Measurements from ENCODE around the gene HOXA2. TPM values are rescaled to one million over a fixed set of nuclear protein-coding genes. Genes with fewer than 3 reads are reported as not detected.

HOXA2 gene
- total RNA-seq (2022; extraction: Qiagen RNA extraction) = 0.66 to 0.89 TPM (median 0.83 TPM) in 5 replicates

DNA sequence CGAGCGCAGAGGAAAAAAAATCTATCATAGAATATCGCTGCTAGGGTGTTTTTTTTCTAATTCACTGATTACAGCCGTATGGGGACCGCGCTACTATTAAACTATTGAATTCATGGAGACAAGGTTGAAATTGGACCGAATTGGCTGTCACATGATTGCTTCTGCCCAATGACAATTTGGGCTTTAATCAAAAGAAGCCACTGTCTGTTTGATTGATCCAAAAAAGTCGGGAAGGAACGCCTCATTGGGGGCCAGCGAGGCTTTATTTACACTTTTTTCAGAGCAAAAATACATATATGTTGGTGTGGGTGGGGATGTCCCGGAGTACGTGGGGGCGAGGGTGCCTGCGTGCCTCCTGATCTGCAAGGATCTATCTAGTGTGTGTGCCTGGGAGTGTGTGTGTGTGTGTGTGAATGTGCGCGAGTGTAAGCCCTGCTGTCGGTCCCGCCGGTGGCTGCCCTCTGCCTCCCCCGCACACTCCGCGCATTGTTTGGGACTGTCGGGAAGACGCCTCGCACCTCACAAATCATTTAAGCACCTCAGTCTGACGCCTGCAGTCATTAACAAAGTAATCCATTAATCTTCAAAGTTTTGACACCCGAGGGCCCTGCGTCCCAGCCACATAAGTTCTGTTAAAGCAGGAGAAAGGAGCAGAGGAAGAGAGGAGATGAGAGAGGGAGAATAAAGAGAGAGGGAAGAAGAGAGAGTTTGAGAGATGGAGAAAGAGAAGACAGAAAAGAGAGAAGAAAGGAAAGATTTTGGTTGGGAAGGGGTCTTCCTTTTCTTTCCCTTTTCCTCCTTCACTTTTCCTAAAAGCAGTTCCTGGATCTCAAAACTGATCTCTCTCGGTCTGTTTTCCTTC, at the start of gene HOXA2:
Gene HOXA2 (minus strand): TSS at position 103 of the 862 bp plus-strand sequence. CDS start 183 bp downstream, outside the sequence.

DNA sequence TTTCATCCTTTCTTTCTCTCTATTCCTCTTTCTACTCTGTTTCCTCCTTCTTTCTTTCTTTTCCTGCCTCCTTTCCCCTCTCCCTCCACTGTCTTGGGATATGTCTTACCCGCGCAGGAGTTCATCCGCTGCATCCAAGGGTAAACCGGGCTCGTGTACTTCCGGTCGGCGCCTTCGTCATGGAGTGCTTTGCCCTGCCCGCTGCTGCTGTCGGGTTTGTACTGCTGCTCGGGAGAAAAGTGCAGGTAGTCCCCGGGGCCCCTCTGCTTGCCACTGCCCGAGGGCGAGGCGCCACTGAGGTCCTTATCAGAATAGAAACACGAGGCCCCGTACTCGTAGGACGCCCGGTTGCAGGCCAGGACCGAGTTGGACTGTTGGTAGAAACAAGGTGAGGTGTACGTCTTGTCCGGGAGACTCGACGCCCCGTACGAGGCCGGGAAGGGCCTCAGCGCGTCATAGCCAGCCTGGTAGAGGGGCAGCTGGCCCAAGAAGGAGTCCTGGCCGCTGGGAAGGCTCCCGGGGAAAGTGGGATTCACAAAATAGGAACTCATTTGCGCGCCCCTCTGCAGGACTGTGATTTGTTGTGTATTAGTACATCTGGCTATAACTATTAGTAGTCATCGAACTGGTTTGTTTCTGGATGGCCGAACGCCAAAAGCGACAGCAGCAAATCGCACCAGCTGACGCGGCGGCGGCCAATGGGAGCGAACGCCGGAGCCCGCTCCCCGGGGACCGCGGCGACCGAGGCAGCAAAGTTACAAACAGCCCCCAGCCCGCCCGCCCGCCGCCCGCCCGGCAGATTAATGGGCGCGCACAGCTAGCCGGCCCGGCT, 44.9 kb upstream of the HOXA2 start, which contains the start of gene HOXA6:
Gene HOXA6 (minus strand): TSS at position 576 of the 832 bp plus-strand sequence. CDS start 25 bp downstream, at position 551.

DNA sequence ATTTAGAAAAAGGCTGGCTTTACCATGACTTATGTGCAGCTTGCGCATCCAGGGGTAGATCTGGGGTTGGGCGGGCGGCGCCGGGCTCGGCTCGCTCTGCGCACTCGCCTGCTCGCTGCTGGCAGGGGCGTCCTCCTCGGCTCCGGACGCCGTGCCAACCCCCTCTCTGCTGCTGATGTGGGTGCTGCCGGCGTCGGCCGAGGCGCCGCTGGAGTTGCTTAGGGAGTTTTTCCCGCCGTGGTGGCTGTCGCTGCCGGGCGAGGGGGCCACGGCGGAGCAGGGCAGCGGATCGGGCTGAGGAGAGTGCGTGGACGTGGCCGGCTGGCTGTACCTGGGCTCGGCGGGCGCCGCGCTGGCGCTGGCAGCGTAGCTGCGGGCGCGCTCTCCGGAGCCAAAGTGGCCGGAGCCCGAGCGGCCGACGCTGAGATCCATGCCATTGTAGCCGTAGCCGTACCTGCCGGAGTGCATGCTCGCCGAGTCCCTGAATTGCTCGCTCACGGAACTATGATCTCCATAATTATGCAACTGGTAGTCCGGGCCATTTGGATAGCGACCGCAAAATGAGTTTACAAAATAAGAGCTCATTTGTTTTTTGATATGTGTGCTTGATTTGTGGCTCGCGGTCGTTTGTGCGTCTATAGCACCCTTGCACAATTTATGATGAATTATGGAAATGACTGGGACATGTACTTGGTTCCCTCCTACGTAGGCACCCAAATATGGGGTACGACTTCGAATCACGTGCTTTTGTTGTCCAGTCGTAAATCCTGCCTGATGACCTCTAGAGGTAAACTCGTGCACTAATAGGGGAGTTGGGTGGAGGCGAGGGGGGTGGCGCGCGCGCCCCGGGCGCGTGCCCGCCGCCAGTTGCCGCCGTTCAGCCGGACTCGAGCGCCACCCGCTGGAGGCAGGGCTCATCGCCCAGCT, 40.8 kb upstream of the HOXA2 start, which contains the start of gene HOXA5:
Gene HOXA5 (minus strand): TSS at position 659 of the 927 bp plus-strand sequence. CDS start 74 bp downstream, at position 585.

DNA sequence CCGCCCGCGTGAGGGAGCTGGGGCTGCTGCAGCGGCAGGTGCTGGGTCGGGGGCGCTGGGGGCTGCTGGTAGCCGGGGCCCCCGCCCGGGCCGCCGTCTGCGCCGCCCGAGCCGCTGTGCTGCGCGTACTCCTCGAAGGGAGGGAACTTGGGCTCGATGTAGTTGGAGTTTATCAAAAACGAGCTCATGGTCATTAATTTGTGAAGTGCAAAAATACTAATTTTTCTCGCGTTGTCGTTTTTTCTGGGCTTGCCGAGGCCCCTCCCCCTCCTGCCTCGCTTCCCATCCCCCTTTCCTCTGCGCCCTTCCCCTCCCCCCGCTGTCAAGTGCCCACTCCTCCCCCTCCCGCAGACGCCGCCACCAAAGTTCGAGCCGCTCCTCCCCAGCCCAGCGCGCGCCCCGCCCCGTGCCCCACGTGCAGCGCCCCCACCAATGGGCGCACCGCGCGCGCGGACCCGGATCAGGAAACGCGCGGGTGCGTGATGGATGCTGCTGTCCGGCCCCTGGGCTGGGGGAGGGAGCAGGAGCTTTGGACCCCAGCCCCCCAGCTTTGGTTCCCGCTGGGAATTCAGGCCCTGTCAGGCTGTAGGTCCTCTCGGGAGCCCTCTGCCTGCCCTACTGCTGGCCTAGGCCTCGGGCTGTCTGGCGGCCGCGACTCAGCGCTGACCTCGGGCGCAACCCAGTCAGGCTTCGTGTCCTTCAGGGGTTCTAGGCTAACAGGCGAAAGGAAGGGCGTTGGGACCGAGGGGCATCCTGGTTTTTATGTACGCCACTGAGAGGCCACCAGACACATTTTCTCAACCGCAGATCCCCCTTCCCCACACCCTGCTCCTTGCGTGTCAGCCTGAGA, 28.3 kb upstream of the HOXA2 start, which contains the start of gene HOXA4:
Gene HOXA4 (minus strand): TSS at position 218 of the 850 bp plus-strand sequence. CDS start 24 bp downstream, at position 194.

DNA sequence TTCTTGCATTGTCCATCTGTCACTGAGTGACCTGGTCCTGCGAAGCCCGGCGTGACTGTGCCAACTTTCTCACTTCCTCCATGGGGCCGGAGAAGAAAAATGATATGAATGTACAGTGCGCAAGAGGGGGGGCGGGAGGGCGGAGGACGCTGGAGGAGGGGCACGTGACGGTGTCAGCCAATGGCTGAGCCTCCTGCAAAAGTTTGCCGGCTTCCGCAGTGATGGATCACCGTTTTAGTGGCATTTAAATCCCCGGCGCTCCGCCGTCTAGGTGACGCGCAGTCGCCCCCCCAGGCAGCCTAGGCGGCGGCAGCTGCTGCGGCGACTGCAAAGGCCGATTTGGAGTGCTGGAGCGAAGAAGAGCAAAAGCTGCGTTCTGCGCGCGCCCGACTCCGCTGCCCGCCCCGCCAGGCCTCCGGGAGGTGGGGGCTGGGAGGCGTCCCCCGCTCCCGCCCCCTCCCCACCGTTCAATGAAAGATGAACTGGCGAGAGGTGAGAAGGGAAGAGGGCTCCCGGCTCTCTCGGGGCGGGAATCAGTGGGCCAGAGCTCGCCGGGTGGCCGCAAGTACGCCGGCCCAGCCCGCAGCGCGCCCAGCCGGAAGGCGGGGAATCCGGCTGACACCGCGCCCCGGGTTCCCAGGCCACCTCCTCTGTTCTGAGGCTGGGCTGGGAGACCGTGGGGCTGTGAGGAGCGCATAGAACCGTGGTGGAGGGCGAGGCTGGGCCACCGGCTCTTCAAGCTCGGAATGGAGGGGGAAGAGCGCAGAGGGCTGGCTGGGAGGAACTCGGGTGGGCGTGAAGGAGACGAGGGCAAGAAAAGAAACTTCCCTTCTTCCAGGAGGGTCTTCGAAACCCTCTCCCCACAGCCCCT, 6.4 kb downstream of the HOXA2 start, which contains the start of gene HOXA1:
Gene HOXA1 (minus strand): TSS at position 104 of the 871 bp plus-strand sequence. CDS start 88 bp downstream, at position 16.

Other genes with a start within 250 kb of the HOXA2 start
- gene SKAP2, start 238.1 kb downstream of the HOXA2 start, total RNA-seq (2022; extraction: Qiagen RNA extraction) = 12.5 to 17.8 TPM (median 15.2 TPM) in 5 replicates
- 2.5 to 3.4 TPM (median 3.0 TPM) in 5 replicates for gene HOXA1, start 6.7 kb downstream of the HOXA2 start, total RNA-seq (2022; extraction: Qiagen RNA extraction)
- 1.3 to 2.2 TPM (median 1.8 TPM) in 5 replicates for gene HOXA4, start 28.1 kb upstream of the HOXA2 start, total RNA-seq (2022; extraction: Qiagen RNA extraction)
- gene HOXA5, start 41.0 kb upstream of the HOXA2 start, total RNA-seq (2022; extraction: Qiagen RNA extraction) = 3.4 to 6.8 TPM (median 5.8 TPM) in 5 replicates
- 0.74 to 1.8 TPM (median 1.6 TPM) in 5 replicates for gene HOXA6, start 45.1 kb upstream of the HOXA2 start, total RNA-seq (2022; extraction: Qiagen RNA extraction)
- gene HOXA3, start 49.9 kb upstream of the HOXA2 start, total RNA-seq (2022; extraction: Qiagen RNA extraction) = 4.0 to 6.9 TPM (median 6.0 TPM) in 5 replicates
- gene HOXA7, start 54.0 kb upstream of the HOXA2 start, total RNA-seq (2022; extraction: Qiagen RNA extraction) = 4.1 to 5.5 TPM (median 5.0 TPM) in 5 replicates
- 0.41 to 1.4 TPM (median 0.73 TPM) in 5 replicates for gene HOXA9, start 62.9 kb upstream of the HOXA2 start, total RNA-seq (2022; extraction: Qiagen RNA extraction)
- 6.8 to 7.8 TPM (median 7.7 TPM) in 5 replicates for gene HOXA10, start 71.6 kb upstream of the HOXA2 start, total RNA-seq (2022; extraction: Qiagen RNA extraction)
- gene HOXA11, start 82.5 kb upstream of the HOXA2 start, total RNA-seq (2022; extraction: Qiagen RNA extraction) = 0.45 to 0.89 TPM (median 0.52 TPM) in 5 replicates
- gene HOXA13, start 97.4 kb upstream of the HOXA2 start, total RNA-seq (2022; extraction: Qiagen RNA extraction) = 1.7 to 2.2 TPM (median 2.1 TPM) in 5 replicates
- gene EVX1, start 140.1 kb upstream of the HOXA2 start, total RNA-seq (2022; extraction: Qiagen RNA extraction) = 0.07 to 0.21 TPM (median 0.14 TPM) in 5 replicates